CD8-positive, alpha-beta memory T cell (primary cell): ENCODE measurements around the gene ZNF217. TPM values are rescaled to one million over a fixed set of nuclear protein-coding genes. Genes with fewer than 3 reads are reported as not detected.
"Not testable (repeated sequence)": the region's sequence is repeated elsewhere in the genome, so short reads cannot be mapped to it uniquely, and the experiment has no call there.

Experiments
- CTCF ChIA-PET: fragments of 350-600 bp; sonication (Branson Sonifier 250); formaldehyde crosslinking; loops from one replicate; lab custom pipeline; 2021; ENCODE audit warnings: antibody characterized with exemption; lab: Charles Lee
- POLR2A ChIA-PET: fragments of 350-600 bp; sonication (Branson Sonifier 250); formaldehyde crosslinking; loops from one replicate; lab custom pipeline; 2021; ENCODE audit warnings: antibody characterized with exemption; lab: Charles Lee
- DNase-seq, 5 donors: peaks; one replicate each; pipeline versions ENCODE4 v3.0.0 to v3.0.0-alpha.2; 2020 to 2022; ENCODE audit warnings: mixed read lengths in 1 of 5
- H3K27ac ChIP-seq: one replicate; pipeline ENCODE4 v1.7.0; 2013; ENCODE audit warnings: low read depth, mild to moderate bottlenecking, low read length, moderate library complexity
- H3K27me3 ChIP-seq: 2 replicates; pipeline ENCODE4 v1.7.0; 2013; ENCODE audit warnings: low read length, mild to moderate bottlenecking; ENCODE audit not compliant: insufficient read depth, poor library complexity, severe bottlenecking
- H3K36me3 ChIP-seq: 2 replicates; pipeline ENCODE4 v1.7.0; 2013; ENCODE audit warnings: mild to moderate bottlenecking, low read length, moderate library complexity; ENCODE audit not compliant: insufficient read depth
- H3K4me1 ChIP-seq: 2 replicates; pipeline ENCODE4 v1.7.0; 2013; ENCODE audit warnings: mild to moderate bottlenecking, low read length, moderate library complexity; ENCODE audit not compliant: insufficient read depth
- H3K4me3 ChIP-seq: 2 replicates; pipeline ENCODE4 v1.7.0; 2013; ENCODE audit warnings: mild to moderate bottlenecking, low read length
- H3K9me3 ChIP-seq: 2 replicates; pipeline ENCODE4 v1.7.0; 2013; ENCODE audit warnings: mild to moderate bottlenecking, low read length
- H3K27ac Mint-ChIP-seq, 8 donors: one replicate each; pipeline ENCODE4 v1.8.0; 2020 to 2021; ENCODE audit warnings: mixed read lengths in 8 of 8, mild to moderate bottlenecking in 6 of 8, inconsistent platforms in 3 of 8, moderate library complexity in 3 of 8
- H3K27me3 Mint-ChIP-seq, 2 donors: one replicate each; pipeline ENCODE4 v1.8.0; 2020 to 2021; ENCODE audit warnings: mixed read lengths in 2 of 2, mild to moderate bottlenecking in 1 of 2, moderate library complexity in 1 of 2
- H3K36me3 Mint-ChIP-seq, 3 donors: one replicate each; pipeline ENCODE4 v1.8.0; 2020 to 2021; ENCODE audit warnings: mixed read lengths in 3 of 3, inconsistent platforms in 1 of 3, mild to moderate bottlenecking in 1 of 3
- H3K4me1 Mint-ChIP-seq, 3 donors: one replicate each; pipeline ENCODE4 v1.8.0; 2020 to 2021; ENCODE audit warnings: mixed read lengths in 3 of 3, inconsistent platforms in 1 of 3, mild to moderate bottlenecking in 1 of 3
- H3K4me3 Mint-ChIP-seq, 7 donors: one replicate each; pipeline ENCODE4 v1.8.0; 2020 to 2021; ENCODE audit warnings: mixed read lengths in 7 of 7, mild to moderate bottlenecking in 6 of 7, moderate library complexity in 4 of 7, inconsistent platforms in 2 of 7
- H3K9me3 Mint-ChIP-seq, 5 donors: one replicate each; pipeline ENCODE4 v1.8.0; 2020 to 2022; ENCODE audit warnings: mixed read lengths in 5 of 5, mild to moderate bottlenecking in 3 of 5, moderate library complexity in 2 of 5, inconsistent platforms in 1 of 5
- polyA plus RNA-seq: library from polyadenylated mRNA; unstranded; fragments of 300-500 nt; fragmentation: Illumina TruSeq; gene quantifications from one replicate; pipeline ENCODE4 v1.2.3, GENCODE V29; 2021
- total RNA-seq, 2 experiments: library from RNA; stranded (reverse); gene quantifications; one replicate each; pipeline ENCODE4 v1.2.3, GENCODE V29; 2021

The ZNF217 gene
- total and polyA plus RNA-seq, 3 experiments from 2014 or later, result 24.0 to 54.3 (median 52.5) TPM

DNA sequence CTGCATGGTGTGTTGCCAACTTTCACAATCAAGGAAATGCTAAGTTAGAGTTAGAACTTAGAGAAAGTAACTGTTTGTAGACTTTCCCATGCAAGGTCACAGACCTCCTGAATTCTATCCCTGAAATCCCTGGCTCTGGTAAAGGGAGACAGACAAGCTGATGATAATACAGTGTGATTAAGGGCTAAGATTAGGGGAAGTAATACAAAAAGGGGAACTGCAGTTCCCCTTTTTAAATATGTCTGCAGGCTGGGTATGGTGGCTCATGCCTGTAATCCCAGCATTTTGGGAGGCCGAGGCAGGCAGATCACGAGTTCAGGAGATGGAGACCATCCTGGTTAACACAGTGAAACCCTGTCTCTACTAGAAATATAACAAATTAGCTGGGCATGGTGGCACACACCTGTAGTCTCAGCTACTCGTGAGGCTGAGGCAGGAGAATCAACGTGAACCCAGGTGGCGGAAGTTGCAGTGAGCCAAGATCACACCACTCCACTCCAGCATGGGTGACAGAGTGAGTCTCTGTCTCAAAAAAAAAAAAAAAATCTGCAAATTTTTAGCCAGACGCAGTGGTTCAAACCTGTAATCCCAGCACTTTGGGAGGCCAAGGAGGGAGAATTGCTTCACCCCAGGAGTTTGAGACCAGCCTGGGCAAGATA is 60.9 kb downstream of the ZNF217 start:
- H3K36me3 ChIP-seq, CTCF ChIA-PET, POLR2A ChIA-PET, H3K4me1 ChIP-seq, H3K9me3 Mint-ChIP-seq, H3K27ac Mint-ChIP-seq, H3K4me3 ChIP-seq, H3K27ac ChIP-seq, H3K4me1 Mint-ChIP-seq, DNase-seq, H3K27me3 ChIP-seq, H3K36me3 Mint-ChIP-seq, H3K9me3 ChIP-seq, H3K4me3 Mint-ChIP-seq: not testable (repeated sequence)
- H3K27me3 Mint-ChIP-seq, result peaks cover 4 to 15% of the 10 kb centered on the region in 2 donors

DNA sequence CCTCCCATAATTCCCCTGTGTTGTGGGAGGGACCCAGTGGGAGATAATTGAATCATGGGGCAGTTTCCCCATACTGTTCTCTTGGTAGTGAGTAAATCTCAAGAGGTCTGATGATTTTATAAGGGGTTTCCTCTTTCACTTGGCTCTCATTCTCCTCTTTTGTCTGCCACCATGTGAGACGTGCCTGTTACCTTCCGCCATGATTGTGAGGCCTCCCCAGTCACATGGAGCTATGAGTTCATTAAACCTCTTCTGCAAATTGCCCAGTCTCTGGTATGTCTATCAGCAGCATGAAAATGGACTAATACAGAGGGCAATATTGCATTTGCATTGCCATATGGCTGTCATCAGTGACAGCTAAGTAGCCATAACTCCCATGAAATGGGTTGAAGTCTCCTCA is 63.2 kb downstream of the ZNF217 start:
- Mint-ChIP-seq H3K27me3 (peaks cover 4 to 17% of the 10 kb centered on the region in 2 donors), H3K27ac (no peak overlapping the region), H3K36me3 (peaks cover 0 to 4% (median 0%) of the 10 kb centered on the region in 3 donors), H3K4me3 (no peak overlapping the region), H3K4me1 (no peaks in the 10 kb centered on the region), H3K9me3 (no peaks in the 10 kb centered on the region)
- Histone ChIP-seq H3K27me3 (no peaks in the 10 kb centered on the region), H3K4me3 (no peak overlapping the region), H3K4me1 (no peaks in the 10 kb centered on the region), H3K9me3 (no peaks in the 10 kb centered on the region), H3K27ac (no peak overlapping the region), H3K36me3 (no peaks in the 10 kb centered on the region)
- ChIA-PET CTCF (no interaction called here), POLR2A (no interaction called here)
- DNase-seq, result no peak

DNA sequence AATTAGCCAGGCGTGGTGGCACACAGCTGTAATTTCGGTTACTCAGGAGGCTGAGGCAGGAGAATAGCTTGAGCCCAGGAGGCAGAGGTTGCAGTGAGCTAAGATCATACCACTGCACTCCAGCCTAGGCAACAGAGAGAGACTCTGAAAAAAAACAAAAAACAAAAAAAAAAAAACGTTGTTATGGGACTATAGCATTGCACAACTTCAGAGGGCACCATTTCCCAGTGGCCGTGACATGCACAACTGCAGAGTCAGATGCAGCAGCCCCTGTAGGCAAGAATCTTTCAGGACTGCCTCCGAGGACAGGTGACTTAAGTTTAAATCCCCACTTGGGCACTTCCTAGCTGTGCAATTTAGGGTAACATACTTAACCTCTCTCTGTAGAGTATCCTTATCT is 64.0 kb downstream of the ZNF217 start:
- no peaks in the 10 kb centered on the region for H3K9me3 Mint-ChIP-seq
- no peaks in the 10 kb centered on the region for H3K9me3 ChIP-seq
- no peaks in the 10 kb centered on the region for H3K27me3 ChIP-seq
- H3K27me3 Mint-ChIP-seq, result peaks cover 4 to 17% of the 10 kb centered on the region in 2 donors
- H3K4me1 Mint-ChIP-seq, result no peaks in the 10 kb centered on the region
- H3K36me3 Mint-ChIP-seq, result peaks cover 0 to 4% (median 0%) of the 10 kb centered on the region in 3 donors
- H3K36me3 ChIP-seq, result no peaks in the 10 kb centered on the region
- H3K4me3 ChIP-seq, result no peak overlapping the region
- ChIA-PET CTCF (no interaction called here), POLR2A (no interaction called here)
- no peak overlapping the region for H3K27ac Mint-ChIP-seq
- H3K4me3 Mint-ChIP-seq, result no peak overlapping the region
- H3K27ac ChIP-seq, result no peak overlapping the region
- DNase-seq, result no peak
- no peaks in the 10 kb centered on the region for H3K4me1 ChIP-seq

DNA sequence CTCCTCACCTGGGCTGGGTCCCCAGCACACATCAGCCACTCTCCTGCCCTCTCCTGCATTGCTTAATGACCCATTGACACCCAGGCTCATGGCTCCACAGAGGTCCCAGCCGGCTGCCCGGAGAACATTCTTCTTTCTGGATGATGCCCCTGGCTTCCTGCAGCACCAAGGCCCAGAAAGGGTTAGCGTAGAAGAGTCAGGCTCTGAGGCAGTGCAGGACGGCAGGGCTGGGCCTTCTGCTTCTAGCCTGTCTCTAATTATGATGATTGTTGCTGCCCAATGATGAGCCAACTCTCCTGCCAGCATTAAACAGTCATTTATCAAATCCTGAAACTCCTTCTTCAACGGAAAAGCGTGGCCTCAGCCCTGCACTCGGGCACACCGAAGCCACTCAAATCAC is 66.4 kb downstream of the ZNF217 start:
- Mint-ChIP-seq H3K27me3 (peaks cover 4 to 13% of the 10 kb centered on the region in 2 donors), H3K27ac (no peak overlapping the region), H3K4me3 (no peak overlapping the region), H3K4me1 (no peaks in the 10 kb centered on the region), H3K36me3 (peaks cover 0 to 2% (median 0%) of the 10 kb centered on the region in 3 donors), H3K9me3 (no peaks in the 10 kb centered on the region)
- Histone ChIP-seq H3K36me3 (no peaks in the 10 kb centered on the region), H3K27me3 (no peaks in the 10 kb centered on the region), H3K4me3 (no peak overlapping the region), H3K9me3 (no peaks in the 10 kb centered on the region), H3K4me1 (no peaks in the 10 kb centered on the region), H3K27ac (no peak overlapping the region)
- ChIA-PET POLR2A (no interaction called here), CTCF (no interaction called here)
- DNase-seq, result no peak

DNA sequence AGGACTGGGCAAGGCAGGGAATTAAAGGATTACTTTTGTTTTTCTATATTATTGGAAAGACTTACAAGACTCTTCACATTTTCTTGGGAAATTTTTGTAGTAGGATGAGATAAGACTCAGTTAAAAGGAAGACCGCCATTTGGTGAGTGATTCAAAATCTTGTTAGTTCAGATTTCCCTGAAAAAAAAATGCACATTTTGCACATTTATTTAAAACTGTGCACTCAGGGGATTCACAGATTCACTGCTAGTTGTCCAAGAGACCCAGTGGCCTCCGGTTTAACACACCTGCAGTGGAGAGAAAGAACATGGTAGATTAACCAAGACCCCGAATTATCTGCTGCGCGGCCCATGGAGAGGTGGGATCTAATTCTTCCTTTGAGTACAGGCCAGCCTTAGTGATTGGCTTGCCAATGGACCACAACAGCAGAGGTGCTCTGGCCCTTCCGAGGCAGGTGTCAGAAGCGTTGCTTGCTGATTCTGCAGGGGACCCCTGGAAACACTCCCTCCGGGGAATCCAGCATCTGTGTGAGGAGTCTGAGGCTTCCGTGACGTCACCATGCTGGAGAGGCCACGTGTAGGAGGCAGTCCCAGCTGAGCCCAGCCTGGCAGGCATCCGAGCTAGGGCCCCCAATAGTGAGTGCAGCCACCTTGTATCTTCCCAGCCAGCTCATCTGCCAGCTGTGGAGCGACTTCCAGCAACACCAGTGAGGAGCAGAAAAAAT is 68.9 kb downstream of the ZNF217 start:
- no peak overlapping the region for H3K4me3 Mint-ChIP-seq
- H3K4me1 ChIP-seq, result no peaks in the 10 kb centered on the region
- H3K36me3 Mint-ChIP-seq, result peaks cover 0 to 2% (median 0%) of the 10 kb centered on the region in 3 donors
- H3K27ac Mint-ChIP-seq, result no peak overlapping the region
- peaks cover 4 to 12% of the 10 kb centered on the region in 2 donors for H3K27me3 Mint-ChIP-seq
- no peak overlapping the region for H3K27ac ChIP-seq
- H3K9me3 Mint-ChIP-seq, result no peaks in the 10 kb centered on the region
- DNase-seq, result no peak
- H3K9me3 ChIP-seq, result no peaks in the 10 kb centered on the region
- H3K27me3 ChIP-seq, result no peaks in the 10 kb centered on the region
- H3K4me1 Mint-ChIP-seq, result no peaks in the 10 kb centered on the region
- no peak overlapping the region for H3K4me3 ChIP-seq
- POLR2A ChIA-PET, result no interaction called here
- no peaks in the 10 kb centered on the region for H3K36me3 ChIP-seq
- CTCF ChIA-PET, result no interaction called here

DNA sequence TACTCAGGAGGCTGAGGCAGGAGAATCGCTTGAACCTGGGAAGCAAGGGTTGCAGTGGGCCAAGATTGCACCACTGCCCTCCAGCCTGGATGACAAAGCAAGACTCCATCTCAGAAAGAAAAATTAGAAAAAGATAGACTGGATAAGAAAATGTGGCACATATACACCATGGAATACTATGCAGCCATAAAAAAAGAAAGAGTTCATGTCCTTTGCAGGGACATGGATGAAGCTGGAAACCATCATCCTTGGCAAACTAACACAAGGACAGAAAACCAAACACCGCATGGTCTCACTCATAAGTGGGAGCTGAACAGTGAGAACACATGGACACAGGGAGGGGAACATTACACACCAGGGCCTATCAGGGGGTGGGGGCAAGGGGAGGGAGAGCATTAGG is 70.0 kb downstream of the ZNF217 start:
- H3K4me3 Mint-ChIP-seq, H3K27ac ChIP-seq, H3K36me3 ChIP-seq, DNase-seq, H3K36me3 Mint-ChIP-seq, H3K4me1 ChIP-seq, H3K4me3 ChIP-seq, H3K27me3 ChIP-seq, CTCF ChIA-PET, H3K9me3 Mint-ChIP-seq, H3K9me3 ChIP-seq, H3K4me1 Mint-ChIP-seq, H3K27ac Mint-ChIP-seq, POLR2A ChIA-PET, H3K27me3 Mint-ChIP-seq: not testable (repeated sequence)

DNA sequence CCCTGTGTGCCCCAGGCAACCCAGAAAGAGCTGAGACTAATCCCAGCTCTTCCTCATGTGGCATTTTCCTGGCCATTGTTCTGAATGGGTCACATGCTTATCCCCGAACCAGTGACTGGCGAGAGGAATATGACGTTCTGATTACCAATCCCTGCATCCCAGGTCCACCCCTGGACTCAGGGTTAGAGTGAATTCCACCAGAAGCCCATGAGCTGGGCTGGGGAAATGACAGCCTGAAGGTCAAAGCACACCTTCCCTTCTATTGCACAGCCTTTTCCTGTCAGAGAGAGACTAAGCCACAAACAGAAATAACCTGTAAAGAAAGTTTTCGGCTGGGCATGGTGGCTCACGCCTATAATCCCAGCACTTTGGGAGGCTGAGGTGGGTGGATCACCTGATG is 70.9 kb downstream of the ZNF217 start:
- Mint-ChIP-seq H3K4me3 (no peak overlapping the region), H3K4me1 (no peaks in the 10 kb centered on the region), H3K27me3 (peaks cover 0 to 8% of the 10 kb centered on the region in 2 donors), H3K9me3 (no peaks in the 10 kb centered on the region), H3K27ac (no peak overlapping the region), H3K36me3 (no peaks in the 10 kb centered on the region)
- CTCF ChIA-PET, result no interaction called here
- POLR2A ChIA-PET, result no interaction called here
- H3K27me3 ChIP-seq, result no peaks in the 10 kb centered on the region
- DNase-seq, result no peak
- no peak overlapping the region for H3K4me3 ChIP-seq
- H3K9me3 ChIP-seq, result no peaks in the 10 kb centered on the region
- H3K36me3 ChIP-seq, result no peaks in the 10 kb centered on the region
- H3K4me1 ChIP-seq, result no peaks in the 10 kb centered on the region
- H3K27ac ChIP-seq, result no peak overlapping the region

DNA sequence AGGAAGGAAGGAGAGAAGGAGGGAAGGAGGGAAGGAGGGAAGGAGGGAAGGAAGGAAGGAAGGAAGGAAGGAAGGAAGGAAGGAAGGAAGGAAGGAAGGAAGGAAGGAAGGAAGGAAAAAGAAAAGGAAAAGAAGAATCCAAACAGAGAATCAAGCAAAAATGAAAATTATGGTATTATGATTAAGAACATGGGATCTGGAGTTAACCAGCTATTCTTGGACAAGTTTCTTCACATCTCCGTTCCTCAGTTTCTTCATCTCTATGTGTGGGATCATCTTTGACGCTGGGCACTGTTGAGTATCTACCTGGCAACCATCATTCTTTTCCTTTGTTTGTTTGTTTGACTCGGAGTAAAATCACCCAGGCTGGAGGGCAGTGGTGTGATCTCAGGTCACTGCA is 71.6 kb downstream of the ZNF217 start:
- POLR2A ChIA-PET, result no interaction called here
- DNase-seq, result no peak
- Histone ChIP-seq H3K9me3 (no peaks in the 10 kb centered on the region), H3K4me3 (no peak overlapping the region), H3K36me3 (no peaks in the 10 kb centered on the region), H3K27me3 (no peaks in the 10 kb centered on the region), H3K4me1 (no peaks in the 10 kb centered on the region), H3K27ac (no peak overlapping the region)
- Mint-ChIP-seq H3K27me3 (peaks cover 0 to 6% of the 10 kb centered on the region in 2 donors), H3K4me1 (no peaks in the 10 kb centered on the region), H3K36me3 (no peaks in the 10 kb centered on the region), H3K4me3 (no peak overlapping the region), H3K27ac (no peak overlapping the region), H3K9me3 (no peaks in the 10 kb centered on the region)
- CTCF ChIA-PET, result no interaction called here
